GM11168 (cell line): ENCODE measurements around the gene CAMKK2.
"Not testable (repeated sequence)": the region's sequence is repeated elsewhere in the genome, so short reads cannot be mapped to it uniquely, and the experiment has no call there.

Experiments used
- in situ Hi-C: fragments of 300-500 bp; cut with MboI; formaldehyde crosslinking; loops from one replicate; pipeline ENCODE4 v1.12.0; 2022; ENCODE audit warnings: low sequenced_read_pairs; ENCODE audit not compliant: unreplicated experiment

The CAMKK2 gene

DNA sequence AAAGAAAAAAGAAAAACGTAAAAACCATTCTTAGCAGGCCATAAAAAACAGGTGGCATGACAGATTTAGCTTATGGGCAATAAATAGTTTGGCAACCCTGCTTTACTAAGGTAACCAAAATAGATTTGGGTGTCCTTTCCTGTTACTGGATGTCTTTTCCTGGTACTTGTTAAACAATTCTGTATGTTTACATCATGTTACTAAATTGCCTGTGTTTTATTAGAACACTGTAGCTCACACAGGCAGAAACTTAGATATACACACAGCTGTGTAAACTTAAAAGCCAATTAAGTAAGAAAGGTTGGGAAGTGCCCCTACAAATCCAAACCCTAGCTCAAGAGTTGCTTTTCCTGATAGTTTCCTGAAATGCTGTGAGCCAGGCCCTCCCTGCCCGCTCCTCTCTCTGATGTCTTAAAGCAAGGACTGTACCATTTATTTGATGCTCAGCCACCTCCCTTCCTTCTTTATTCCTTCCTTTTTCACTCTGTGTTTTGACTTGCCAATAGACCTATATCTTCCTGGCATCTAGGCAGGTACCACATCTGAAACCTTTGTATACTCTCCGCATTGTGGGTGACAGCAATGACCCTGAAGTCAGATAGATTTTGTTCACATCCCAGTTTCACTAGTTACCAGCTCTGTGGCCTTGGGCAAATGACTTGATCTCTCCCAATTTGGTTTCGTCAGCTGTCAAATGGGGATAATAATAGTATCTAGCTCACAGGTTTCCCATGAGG lies 3.7 kb upstream of the CAMKK2 start:
- in situ Hi-C loops, result no loop called here

DNA sequence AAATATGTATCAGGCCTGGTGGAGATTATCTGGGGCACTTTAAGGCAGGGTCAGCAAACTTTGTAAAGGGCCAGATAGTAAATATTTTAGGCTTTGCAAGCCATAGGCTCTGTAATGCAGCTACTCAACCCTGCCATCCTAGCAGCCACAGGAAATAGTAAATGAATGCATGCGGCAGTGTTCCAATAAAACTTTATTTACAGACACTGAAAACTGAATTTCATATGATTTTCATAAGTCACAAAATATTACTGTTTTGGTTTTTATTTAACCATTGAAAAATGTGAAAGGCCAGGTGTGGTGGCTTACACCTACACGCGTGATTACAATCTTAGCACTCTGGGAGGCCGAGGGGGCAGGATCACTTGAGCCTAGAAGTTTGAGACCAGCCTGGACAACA lies 3.2 kb upstream of the CAMKK2 start:
- in situ Hi-C loops, result no loop called here

DNA sequence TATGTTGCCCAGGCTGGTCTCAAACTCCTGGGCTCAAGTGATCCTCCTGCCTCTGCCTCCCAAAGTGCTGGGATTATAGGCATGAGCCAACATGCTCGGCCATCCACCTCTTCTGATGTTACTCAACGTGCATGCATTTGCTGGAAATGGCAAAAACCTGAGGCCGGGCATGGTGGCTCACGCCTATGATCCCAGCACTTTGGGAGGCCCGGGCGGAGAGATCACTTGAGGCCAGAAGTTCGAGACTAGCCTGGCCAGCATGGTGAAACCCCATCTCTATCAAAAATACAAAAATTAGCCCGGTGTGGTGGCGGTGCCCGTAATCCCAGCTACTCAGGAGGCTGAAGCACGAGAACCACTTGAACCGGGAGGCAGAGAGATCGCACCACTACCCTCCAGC lies 1.9 kb upstream of the CAMKK2 start:
- in situ Hi-C loops, result not testable (repeated sequence)

DNA sequence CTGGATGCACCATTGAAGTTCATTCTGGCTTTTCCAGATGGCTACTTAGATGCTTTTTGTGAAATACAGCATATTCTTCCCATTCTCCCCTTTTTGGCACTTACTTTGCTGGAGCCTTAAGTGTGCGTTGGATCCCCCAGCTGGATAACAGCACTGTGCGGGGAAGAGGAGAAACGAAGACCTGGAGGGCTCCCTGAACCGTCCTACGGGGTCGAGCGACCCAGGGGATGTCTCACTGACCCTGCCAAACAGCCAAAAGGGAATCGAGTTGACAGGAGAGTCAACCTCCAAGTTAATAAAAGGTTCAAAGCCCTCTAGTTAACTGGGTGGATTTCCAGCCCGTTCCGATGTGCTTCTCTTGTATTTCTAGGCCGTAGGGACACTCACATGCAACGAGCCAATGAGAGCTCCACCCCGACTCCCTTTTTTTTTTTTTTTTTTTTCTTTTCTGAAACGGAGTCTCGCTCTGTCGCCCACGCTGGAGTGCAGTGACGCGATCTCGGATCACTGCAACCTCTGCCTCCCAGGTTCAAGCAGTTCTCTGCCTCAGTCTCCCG lies 1.0 kb upstream of the CAMKK2 start:
- in situ Hi-C loops, result no loop called here

DNA sequence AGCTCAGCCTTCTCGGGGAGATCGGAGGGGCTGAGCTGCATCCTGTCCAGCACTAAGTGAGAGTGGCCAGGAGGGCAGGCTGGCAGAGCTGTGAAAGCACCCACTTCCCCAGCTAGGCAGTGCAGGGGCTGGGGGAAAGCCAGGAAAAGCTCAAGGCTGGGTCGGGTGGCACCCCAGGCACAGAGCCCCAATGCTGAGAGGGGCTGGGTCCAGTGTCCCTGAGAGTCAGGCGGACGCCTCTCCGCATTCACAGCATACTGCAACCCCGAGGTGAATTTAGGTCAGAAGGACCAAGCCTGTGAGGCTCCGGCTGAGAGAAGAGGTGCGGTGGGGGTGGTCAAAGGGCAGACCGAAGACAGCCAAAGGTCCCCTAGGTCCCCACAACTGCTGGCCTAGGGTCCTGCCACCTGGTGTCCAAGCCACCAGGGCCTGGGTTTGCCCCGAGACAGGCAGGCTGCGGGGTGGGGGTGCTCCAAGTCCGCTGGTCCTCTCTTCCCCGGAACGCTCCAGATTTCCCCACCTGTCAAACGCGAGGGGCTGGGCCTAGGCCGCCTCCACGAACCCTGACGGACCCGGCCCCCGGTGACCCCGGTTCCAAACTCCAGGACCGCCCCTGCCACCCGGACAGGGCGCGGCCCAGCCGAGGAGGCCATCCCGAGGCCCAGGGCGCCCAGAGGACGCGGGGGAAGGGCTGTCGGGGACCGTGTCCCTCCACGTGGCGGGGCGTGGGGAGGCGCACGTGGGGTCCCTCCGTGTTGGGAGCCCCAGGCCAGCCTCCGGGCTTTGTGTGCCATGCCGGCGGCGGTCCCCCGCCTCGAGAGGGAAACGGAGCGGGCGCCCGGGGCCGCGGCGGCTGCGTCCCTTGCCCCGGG lies 527 bp downstream of the CAMKK2 start:
- in situ Hi-C loops, result no loop called here

DNA sequence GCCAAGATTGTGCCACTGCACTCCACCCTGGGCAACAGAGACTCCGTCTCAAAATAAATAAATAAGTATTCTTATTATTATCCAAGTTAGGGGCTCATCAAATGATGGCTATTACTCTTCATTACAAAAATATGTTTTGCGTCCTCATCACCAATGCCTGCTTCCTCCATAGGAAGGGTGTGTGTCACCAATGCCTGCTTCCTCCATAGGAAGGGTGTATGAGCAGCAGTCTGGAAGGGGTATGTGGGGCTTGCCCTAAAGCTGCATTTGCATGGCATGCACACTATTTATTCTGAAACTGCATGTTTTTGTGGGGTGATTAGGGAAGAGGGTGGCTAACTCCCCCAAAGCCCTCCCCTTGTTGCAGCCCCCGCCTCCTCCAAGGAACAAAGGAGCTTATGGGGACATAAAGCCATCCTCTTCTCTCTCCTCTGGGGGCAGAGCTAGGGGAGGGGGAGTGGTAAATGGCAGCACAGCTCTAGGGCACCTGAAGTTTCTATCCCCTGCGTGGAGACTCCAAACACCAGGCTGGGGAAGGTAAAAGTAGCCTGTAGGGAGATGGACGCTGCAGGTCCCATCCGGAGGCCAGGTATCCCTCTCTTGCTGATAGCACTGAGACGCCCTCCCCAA lies 1.3 kb downstream of the CAMKK2 start:
- in situ Hi-C loops, result no loop called here

DNA sequence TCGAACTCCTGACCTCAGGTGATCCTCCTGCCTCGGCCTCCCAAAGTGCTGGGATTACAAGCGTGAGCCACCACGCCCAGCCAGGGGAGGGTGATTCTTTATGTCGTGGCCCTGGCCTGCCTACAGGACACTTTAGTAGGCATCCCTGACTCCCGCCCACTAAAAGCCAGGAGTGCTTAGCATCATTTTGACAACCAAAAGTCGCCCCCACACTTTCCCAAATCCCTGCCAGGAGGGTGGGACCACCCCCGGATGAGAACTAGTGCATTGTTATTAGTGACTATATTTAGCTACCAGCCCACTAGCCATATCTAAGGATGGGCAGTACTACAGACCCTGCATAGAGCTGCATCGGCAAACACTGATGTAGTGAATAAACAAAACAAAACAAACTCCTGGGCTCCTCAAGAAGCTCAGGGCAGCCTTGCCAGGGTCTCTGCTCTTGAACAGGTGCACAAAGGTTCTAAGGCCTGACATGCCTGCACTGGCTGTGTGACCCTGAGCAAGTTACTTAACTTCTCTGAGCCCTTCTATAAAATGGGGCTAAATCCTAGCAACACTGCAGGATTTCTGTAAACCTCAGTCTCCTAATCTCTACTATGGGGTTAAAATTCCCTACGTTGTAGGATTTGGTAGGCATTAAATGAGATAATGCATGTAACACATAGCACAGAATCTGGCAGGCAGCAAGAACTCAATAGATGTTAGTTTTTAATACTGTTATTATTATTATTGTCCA lies 2.2 kb downstream of the CAMKK2 start:
- in situ Hi-C loops, result no loop called here

DNA sequence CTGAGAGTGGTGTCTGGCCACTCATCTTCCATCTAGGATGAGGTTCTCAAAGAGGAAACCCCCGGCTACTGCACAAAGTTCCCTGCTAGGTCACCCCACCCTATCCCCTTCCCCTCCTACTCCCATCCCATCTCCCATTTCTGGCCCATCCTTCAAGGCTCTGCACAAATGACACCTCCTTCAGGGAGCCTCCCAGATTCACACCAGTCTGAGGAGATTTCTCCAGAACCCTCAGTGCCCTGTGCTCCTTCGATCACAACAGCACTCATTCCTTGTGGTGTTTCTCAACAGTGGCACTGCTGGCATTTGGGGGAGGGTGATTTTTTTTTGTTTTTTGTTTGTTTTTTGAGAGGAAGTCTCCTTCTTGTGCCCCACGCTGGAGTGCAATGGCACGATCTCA lies 2.9 kb downstream of the CAMKK2 start:
- in situ Hi-C loops, result no loop called here

DNA sequence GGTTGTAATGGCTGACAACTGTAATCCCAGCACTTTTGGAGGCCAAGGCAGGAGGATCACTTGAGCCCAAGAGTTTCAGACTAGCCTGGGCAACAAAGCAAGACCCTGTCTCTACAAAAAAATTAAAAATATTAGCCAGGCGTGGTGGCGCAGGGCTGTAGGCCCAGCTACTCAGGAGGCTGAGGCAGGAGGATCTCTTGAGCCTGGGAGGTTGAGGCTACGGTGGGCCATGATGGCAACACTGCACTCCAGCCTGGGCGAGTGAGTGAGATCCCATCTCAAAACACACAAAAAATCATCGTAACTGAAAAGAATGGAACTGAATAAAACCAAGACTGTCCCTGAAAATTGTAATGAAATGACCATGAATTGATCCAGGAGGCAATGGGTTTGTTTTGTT lies 6.1 kb downstream of the CAMKK2 start:
- in situ Hi-C loops, result no loop called here

DNA sequence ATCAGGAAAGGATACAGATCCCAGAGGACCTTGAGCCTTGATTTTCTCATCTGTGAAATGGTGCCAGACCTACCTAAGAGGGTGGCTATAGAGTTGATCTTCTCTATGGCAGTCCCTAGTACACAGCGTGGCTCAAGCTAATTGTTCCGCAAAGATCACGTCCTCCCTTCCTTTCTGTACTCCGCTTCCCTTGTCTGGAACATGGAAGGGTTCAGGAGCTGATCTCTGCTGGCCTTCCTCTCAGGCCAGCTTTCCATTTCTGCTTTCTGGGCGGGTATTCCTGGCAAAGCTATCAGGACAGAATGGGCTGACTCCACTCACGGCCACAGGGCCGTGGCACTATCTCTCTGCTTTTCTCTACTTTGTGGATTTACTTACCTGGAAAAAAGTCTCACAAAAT lies 6.5 kb downstream of the CAMKK2 start:
- in situ Hi-C loops, result no loop called here

DNA sequence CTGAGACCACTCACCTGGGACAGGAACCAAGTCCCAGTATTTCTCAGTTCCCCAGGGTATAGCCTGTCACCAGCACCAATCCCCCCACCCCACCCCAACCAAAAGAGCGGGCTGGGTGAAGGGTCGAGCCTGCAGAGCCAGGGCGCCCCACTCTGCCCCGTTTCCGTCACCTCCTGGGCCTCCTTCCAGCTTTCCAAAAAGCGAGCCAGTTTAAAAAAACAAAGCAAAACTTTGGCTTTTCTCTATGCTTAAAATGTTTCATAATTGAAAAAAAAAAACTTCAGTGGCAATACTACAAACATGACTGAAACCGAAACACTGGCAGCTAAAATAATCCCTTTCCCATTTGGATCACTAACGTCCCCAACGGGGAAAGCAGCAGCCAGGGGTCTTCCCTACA lies 7.5 kb downstream of the CAMKK2 start:
- in situ Hi-C loops, result no loop called here

DNA sequence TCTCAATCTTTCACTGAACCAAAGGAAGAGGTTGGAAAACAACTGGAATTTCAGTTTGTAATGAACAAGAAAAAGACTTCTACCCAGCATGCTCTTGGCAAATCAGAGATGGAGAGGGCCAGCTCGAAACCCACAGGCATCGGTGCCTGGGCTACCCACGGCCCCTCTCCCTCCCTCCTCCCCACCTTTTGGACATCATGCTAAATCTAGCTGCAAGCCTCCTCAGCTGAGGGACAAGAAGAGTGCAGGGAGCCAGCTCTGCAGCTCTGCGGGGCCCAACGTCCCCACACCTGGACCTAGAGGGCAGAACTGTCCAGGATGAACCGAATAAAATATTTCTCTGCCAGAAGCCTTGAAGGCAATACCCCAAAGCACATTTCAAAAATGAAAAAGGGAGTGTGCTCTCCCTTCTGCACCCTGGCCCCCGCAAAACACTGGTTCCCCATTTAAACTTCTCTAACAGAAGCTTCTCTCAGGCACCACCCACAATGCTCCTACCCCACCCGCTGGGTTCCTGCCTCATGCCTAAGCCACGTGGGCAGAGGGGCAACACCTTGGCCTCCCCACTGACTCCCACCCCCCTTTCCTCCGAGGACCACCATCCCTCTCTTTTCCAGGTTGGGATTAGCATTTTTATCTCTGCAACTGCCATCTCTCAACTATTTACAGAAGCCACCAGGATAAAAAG lies 8.2 kb downstream of the CAMKK2 start:
- in situ Hi-C loops, result no loop called here

DNA sequence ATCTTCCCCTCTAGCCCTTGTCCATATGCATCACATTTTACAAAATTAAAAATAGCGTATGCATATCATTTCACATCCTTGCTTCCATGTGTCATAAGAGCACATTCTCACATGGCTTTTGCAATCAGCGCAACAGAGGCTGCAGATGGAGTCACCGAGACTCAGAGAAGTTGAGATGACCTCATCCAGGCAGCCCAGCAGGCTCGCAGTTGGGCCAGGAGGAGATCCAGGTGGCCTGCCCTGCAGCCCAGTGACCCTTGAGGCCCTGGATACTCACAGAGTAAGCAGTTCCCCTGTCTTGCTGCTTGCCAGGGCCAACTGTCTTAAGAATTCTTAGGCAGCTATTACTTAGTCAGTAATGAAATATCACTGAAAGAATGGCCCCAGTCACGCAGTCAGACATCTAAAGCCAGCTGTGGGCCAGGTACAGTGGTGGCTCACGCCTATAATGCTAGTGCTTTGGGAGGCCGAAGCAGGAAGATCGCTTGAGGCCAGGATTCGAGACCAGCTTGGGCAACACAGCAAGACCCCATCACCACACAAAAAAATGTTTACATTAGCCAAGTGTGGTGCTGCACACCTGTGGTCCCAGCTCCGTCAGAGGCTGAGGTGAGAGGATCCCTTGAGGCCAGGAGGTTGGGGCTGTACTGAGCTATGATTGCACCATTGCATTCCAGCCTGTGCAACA lies 9.1 kb downstream of the CAMKK2 start:
- in situ Hi-C loops, result no loop called here

DNA sequence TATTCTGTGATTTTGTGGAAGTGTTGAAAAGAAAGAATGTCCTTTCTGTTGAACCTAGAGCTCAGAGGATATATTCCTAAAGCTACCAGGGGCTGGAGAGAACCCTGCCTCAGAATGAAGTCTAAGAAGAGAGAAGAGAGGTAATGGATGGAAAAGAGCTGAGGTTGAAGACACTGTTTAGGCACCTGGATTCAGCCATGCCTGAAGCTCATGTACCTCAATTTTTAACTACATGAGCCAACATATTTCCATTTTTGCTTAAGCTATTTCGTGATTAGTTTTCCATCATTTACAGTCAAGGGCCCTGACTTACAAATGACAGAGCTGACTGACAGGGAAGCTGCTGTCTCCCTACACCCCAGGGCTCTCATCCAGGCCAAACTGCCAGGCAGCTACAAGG lies 10.7 kb downstream of the CAMKK2 start:
- in situ Hi-C loops, result no loop called here

DNA sequence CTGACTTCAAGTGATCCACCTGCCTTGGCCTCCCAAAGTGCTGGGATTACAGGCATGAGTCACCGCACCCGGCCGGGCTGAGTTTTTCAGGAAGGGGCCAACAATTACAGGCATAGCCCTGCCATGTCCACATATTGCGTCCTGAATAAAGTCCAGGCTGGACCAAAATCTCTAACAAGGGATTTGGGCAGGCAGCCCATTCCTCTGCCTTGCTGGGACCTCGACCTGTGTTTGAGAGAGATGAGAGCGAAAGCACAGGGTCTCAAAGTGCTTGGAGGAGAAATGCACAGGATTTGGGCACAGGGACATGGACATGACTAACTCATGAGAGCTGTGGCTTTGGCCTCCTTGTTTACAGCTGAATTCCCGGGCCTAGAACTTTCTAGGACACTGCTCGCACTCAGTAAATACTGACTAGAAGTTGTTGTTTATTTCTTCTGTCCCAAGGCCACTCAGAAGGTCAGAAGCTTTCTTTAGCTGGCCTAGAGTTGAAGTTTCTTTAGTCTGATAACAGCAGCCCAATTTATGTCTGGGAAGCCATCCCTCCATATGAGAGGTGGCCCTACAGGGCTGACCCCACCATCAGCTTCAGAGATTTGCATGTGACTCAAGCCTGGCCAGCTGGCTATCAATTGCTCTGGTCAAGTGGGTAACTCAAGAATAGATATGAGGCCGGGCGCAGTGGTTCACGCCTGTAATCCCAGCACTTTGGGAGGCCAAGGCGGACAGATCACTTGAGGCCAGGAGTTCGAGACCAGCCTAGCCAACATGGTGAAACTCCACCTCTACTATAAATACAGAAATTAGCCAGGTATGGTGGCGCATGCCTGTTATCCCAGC lies 11.7 kb downstream of the CAMKK2 start:
- in situ Hi-C loops, result no loop called here

DNA sequence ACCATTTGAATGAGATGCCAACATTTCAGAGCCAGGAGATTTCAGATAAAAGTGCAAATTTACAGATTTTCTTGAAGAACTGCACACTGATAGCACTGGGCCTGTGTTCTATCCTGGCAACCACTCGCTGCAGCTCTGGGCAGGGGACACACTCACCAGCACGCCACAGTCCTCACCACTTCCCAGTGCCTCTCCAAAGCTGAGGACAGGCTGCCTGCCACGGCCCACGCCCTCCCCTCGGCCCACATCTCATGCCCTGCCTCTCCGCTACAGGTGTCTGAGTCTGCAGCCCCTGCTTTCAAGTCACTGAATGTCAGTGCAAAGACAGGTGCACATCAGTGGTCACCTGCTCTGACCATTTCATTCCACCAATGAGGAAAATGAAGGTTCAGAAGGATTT lies 12.7 kb downstream of the CAMKK2 start:
- in situ Hi-C loops, result no loop called here

DNA sequence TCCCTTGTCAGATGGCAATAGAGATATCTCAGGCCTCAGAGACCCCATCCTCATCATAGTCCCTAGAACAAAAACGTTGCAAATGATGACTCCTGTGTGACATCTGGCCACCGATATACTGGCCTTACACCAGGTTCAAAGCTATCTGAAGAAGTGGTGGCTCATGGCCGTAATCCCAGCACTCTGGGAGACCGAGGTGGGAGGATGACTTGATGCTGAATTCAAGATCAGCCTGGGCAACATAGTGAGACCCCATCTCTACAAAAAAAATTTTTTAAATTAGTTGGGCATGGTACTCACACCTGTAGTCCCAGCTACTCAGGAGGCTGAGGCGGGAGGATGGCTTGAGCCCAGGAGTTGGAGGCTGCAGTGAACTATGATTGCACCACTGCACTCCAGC lies 13.1 kb downstream of the CAMKK2 start:
- in situ Hi-C loops, result no loop called here

DNA sequence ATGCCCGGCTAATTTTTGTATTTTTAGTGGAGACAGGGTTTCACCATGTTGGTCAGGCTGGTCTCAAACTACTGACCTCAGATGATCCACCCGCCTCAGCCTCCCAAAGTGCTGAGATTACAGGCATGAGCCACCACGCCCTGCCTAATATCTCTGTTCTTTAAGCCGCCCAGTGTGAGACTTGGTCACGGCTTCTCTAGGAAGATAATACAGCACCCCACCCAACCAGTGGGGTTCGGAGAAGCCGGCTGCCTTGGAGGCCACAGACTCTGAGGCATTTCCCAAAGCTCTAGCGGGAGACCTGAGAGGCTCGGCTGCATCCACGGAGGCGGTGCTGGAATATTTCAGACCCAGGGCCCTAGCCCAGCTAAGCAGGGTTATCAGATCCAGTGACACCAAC lies 13.6 kb downstream of the CAMKK2 start:
- in situ Hi-C loops, result not testable (repeated sequence)
